GM23248 (cell line): ENCODE measurements around the gene RWDD4.

Experiments used
- EZH2 ChIP-seq: fragments of 200-600 bp; sonication (generic); IDR thresholded peaks from 2 replicates; pipeline ENCODE4 v1.6.1; 2018; ENCODE audit warnings: antibody characterized with exemption, mild to moderate bottlenecking; ENCODE audit not compliant: insufficient read depth, poor library complexity, severe bottlenecking
- EZH2phosphoT487 ChIP-seq: fragments of 200-600 bp; sonication (generic); IDR thresholded peaks from 2 replicates; pipeline ENCODE4 v1.6.1; 2018; ENCODE audit warnings: antibody characterized with exemption, moderate library complexity, mild to moderate bottlenecking, low read depth; ENCODE audit not compliant: insufficient read depth

GRCh38 chr4:183596067-183596757, 62.8 kb downstream of the RWDD4 start:
- TF ChIP-seq EZH2 (no peak), EZH2phosphoT487 (no peak)
